ENCODE measurements around the gene RAPGEF1.

- TF ChIP-seq ZC3H8 (IDR thresholded peaks at IDR 0.05) (no peak), POLR2A (conservative IDR thresholded peaks at IDR 0.05) (no peak), CBX3 (IDR thresholded peaks at IDR 0.05; ENCODE audit: borderline replicate concordance in 1 of 2, low read length in 2 of 2) (no peak), TCF3 (CRISPR knock-in tag; IDR thresholded peaks at IDR 0.05) (no peak), ZNF740 (CRISPR knock-in tag; IDR thresholded peaks at IDR 0.05) (no peak), ZNF740 (tag; IDR thresholded peaks at IDR 0.05) (no peak), CBFB (CRISPR knock-in tag; IDR thresholded peaks at IDR 0.05) (no peak)
- TF ChIP-seq, protein P1, sequence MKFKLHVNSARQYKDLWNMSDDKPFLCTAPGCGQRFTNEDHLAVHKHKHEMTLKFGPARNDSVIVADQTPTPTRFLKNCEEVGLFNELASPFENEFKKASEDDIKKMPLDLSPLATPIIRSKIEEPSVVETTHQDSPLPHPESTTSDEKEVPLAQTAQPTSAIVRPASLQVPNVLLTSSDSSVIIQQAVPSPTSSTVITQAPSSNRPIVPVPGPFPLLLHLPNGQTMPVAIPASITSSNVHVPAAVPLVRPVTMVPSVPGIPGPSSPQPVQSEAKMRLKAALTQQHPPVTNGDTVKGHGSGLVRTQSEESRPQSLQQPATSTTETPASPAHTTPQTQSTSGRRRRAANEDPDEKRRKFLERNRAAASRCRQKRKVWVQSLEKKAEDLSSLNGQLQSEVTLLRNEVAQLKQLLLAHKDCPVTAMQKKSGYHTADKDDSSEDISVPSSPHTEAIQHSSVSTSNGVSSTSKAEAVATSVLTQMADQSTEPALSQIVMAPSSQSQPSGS (CRISPR knock-in tag; IDR thresholded peaks at IDR 0.05), result no peak
Measured at GRCh38 chr9:131695366-131695765, 44.5 kb downstream of the RAPGEF1 start.
